Hippocampal formation (tissue), 2 donors: ENCODE results near the gene CDH23.
"Not testable (repeated sequence)": the region's sequence is repeated elsewhere in the genome, so short reads cannot be mapped to it uniquely, and the experiment has no call there.

Source experiments
- DNase-seq, 2 donors: peaks; one replicate each; lab custom pipeline; 2025; lab: John Stamatoyannopoulos, UW

The CDH23 gene

GRCh38 chr10:71396711-71397295 lies at the start of gene CDH23:
Gene CDH23 (plus strand): TSS chr10:71396920. CDS start chr10:71439832, 42,912 bp downstream.
- peak in 1 of 2 donors; percentile 1 for DNase-seq

GRCh38 chr10:71347587-71348395 lies 48.9 kb upstream of the CDH23 start:
- DNase-seq = no peak

DNA sequence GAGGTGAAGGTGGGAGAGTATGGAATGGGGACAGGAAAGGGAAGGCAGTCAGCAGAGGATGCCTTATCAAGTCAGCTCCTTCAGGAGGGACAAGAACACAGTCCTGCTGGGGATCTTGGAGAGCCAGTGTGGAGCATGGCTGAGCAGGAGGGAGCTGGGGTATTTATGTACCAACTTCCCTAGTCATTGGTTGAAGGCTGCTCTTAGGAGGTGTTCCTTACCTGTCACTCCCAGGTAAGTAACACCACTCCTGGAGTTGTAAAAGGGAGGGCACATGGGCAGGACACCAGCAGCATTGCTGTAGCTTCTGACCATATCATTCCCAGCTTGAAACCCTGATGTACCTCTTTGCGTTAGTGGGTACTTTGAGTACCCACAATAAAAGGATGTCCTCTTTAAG lies 47.9 kb upstream of the CDH23 start:
- no peak for DNase-seq

GRCh38 chr10:71349406-71349805 lies 47.3 kb upstream of the CDH23 start:
- no peak for DNase-seq

DNA sequence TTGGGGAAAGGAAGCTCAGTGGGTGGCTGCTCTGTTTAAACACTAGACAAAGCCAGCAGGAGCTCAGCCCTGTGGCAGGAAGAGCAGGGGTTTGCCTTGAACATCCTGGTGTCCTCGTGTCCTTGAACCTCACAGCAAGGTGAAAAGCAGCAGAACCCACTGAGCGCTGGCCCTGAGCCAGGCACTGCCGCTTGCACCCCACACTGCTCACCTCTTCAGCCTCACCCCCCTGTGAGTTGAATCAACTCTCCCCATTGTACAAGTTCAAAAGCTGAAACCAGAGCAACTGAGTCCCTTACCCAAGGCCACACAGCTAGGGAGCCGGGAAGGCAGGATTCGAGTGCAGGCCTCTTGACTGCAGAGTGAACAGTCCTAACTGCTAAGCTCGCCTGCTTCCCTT lies 45.6 kb upstream of the CDH23 start:
- DNase-seq = no peak

DNA sequence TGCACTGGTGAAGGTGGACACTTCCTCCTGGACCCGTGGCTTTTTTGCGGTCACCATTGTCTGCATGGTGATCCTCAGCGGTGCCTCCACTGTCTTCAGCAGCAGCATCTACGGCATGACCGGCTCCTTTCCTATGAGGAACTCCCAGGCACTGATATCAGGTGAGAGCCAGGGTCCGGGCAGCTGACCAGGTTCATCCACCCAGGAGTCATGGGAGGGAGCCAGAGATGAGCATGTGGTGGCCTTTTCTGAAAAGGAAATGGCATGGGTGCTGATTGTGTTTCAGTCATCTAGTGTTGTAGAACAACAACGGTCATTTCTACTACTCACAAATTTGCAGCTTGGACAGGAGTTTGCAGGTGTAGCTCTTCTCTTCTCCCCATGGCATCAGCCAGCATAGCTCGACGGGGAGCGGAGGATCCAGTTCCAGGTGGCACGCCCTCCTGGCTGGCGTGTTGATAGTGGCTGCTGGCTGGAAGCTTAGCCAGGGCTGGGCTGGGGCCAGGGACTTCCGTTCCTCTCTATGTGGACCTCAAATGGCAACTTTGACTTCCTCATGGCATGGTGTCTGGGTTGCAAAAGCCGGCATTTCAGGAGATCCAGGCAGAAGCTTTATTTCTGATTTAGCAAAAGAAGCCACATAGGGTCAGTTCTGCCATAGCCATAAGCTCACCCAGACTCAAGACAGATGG lies 44.9 kb upstream of the CDH23 start:
- DNase-seq = peak in 1 of 2 donors; percentile 24

DNA sequence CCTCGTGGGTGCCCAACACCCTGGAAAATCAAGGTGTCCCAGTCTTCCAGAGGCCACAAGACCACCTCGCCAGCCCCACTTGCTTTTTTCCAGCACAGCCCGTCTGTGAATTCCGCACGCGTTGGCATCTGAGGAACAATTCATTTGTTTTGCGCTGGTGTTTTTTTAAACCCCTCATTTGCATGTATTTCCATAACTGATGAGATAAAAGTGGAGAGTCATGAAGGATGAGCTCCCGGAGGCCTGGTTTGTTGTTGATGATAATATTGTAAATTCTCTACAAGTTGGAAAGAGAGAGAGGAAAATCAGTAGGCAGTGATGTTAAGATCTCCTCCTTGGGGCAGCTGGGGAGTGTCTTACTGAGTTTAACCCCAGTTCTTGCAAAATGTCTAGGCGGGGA lies 43.1 kb upstream of the CDH23 start:
- no peak for DNase-seq

- DNase-seq = no peak
These were observed 41.9 kb upstream of the CDH23 start for GRCh38 chr10:71354776-71355175.

DNA sequence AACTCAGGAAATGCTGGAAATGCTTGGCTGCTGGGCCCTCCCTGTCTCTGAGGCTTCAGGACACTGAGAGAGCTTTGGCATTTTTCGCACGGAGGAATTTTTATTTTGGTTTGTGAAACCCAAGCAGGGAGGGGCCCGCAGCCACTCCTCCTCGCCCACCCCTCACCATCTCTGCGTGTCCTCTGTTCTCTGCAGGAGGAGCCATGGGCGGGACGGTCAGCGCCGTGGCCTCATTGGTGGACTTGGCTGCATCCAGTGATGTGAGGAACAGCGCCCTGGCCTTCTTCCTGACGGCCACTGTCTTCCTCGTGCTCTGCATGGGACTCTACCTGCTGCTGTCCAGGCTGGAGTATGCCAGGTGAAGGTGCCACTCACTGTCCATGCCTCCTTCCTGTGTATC lies 40.8 kb upstream of the CDH23 start:
- no peak for DNase-seq

- DNase-seq = no peak
These were observed 38.9 kb upstream of the CDH23 start for GRCh38 chr10:71357792-71358265.

- no peak for DNase-seq
These were observed 38.4 kb upstream of the CDH23 start for GRCh38 chr10:71358277-71358676.

DNA sequence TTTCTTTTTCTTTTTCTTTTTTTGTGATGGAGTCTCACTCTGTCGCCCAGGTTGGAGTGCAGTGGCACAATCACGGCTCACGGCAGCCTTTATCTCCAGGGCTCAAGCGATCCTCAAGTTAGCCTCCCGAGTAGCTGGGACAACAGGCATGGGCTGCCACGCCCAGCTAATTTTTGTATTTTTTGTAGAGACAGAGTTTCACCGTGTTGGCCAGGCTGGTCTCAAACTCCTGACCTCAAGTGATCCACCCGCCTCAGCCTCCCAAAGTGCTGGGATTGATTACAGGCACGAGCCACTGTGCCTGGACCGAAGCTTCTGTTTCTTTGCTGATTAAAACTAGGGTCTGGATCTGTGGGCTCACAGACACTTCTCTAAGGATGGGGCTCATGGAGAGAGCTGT lies 37.8 kb upstream of the CDH23 start:
- DNase-seq = not testable (repeated sequence)

GRCh38 chr10:71359364-71360046 lies 37.2 kb upstream of the CDH23 start:
- DNase-seq = peak in 1 of 2 donors; percentile 15

DNA sequence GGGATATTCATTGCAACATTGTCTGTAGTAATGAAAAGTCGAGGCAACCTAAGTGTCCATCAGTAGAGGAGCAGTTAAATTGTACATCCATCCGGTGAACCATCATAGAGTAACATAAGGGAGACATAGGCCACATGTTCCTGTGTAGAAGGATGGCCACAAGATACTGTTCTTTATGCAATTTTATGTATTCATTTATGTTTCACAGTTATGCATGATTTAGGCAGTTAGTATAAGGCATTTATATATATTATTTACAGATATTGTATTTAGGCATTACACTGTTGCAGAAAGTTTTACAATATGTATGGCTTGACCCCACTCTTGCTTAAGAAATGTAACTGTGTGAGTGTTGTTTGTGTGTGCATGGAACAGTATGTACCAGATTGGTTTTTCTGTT lies 36.0 kb upstream of the CDH23 start:
- no peak for DNase-seq

GRCh38 chr10:71361581-71361980 lies 35.1 kb upstream of the CDH23 start:
- DNase-seq = no peak

DNA sequence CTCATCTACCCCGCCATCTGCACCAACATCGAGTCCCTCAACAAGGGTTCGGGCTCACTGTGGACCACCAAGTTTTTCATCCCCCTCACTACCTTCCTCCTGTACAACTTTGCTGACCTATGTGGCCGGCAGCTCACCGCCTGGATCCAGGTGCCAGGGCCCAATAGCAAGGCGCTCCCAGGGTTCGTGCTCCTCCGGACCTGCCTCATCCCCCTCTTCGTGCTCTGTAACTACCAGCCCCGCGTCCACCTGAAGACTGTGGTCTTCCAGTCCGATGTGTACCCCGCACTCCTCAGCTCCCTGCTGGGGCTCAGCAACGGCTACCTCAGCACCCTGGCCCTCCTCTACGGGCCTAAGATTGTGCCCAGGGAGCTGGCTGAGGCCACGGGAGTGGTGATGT lies 34.6 kb upstream of the CDH23 start:
- DNase-seq = no peak

DNA sequence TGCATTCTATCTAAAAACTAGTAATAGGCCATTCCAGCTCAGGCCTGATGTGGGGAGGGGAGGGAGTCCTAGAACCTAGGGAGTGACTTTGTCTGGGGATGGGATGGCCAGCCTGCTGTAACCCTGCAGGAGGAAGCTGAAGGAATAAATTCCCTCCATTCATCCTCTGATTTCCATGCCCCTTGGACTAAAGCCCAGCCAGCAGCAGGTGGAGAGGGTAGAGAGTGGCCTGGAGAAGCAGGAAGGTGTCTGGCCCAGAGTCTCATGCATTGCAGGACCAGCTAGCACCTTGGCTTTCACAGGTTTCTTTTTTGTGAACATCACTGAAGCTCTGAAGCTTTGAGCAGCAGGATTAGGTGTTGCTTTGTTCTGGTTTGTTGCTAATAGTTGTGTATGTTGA lies 32.8 kb upstream of the CDH23 start:
- DNase-seq = no peak

DNA sequence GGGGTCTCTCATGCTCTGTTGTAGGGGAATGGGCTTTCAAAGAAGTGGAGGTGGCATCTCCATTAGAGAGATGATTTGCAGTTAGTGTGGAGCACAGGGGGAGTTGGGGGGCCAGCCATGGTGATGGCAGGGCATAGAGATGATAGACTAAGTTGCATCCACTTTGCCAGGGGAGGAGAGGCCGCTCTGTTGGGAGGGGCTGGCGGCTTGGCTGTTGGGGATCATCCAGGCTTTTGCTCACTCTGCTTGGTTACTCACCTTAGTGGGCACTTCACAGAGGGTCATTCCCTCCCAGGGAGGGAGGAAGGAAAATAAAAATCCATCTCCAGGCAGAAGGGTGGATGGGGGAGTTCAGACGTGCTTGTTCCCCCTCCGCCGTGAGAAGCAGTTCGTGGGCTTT lies 31.4 kb upstream of the CDH23 start:
- no peak for DNase-seq

DNA sequence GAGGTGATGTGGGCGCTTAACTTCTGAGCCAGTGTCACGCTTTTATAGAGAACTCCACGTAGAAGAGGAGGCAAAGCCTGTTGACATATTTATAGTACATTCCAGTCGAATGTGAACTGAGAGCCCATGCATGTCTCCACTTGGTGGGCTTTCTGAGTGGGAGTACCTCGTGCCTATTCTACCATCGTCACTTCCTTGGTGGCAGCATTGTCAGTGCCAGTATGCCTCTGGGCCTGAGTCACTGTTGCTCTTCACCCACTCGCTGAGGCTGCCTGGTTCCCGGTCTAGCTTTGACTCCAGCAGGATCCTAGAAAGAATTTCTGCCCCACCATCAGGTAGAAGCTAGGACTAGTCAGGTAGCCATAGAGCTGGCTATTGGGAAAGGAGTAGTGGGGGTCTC lies 30.0 kb upstream of the CDH23 start:
- no peak for DNase-seq

DNA sequence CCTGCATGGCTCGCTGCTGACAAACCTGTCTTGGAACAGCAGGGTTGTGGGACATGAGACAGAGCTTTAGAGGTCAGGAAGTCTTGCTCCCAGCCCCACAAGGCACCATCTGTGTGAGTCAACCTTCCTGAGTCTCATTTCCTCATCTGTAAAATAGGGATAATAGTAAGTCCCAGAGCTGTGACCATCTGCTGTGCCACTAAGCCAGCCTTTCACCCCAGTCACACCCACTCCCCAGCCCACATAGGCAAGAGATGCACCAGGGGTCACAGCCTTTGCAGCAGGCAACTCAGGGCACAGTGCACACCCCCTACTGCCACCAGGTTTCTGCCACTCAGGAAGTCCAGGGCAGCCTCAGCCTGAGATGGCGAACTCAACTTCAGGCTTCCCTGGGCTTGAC lies 29.4 kb upstream of the CDH23 start:
- DNase-seq = no peak

GRCh38 chr10:71368176-71368575 lies 28.5 kb upstream of the CDH23 start:
- no peak for DNase-seq

DNA sequence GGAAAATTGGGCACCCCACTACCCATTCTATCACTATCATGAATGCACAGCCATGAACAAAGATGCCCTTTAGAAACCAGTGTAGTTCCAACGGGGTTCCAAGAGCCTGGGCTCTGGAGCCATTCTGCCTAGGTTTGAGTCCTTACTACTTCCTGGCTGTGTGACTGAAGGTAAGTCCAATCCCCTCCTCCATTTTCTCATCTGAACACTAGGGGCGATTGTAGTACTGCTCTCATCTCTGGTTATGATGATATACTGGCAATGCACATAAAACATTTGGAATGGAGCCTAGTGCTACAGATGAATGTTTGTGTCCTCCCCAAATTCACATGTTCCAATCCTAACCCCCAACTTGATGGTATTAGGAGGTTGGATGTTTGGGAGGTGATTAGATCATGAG lies 28.1 kb upstream of the CDH23 start:
- DNase-seq = no peak
